T-helper 2 cell treated with Interferon-gamma antibody and Interleukin-4, amounts not matched to agents 100 ng/mL and 5 ng/mL, for 36 hours (primary cell): Measurements from ENCODE around the gene ACP4. TPM values are rescaled to one million over a fixed set of nuclear protein-coding genes. Genes with fewer than 3 reads are reported as not detected.

Experiments used
- intact Hi-C: fragments of 100-400 bp; cut with micrococcal nuclease; formaldehyde crosslinking; loops from one replicate; pipeline ENCODE4 v1.15.1; 2023
- total RNA-seq: library from RNA; stranded (reverse); gene quantifications from 2 replicates; pipeline ENCODE4 v1.2.3, GENCODE V29; 2022

Gene ACP4
- total RNA-seq, 1 donor from 2014 or later: not detected

DNA sequence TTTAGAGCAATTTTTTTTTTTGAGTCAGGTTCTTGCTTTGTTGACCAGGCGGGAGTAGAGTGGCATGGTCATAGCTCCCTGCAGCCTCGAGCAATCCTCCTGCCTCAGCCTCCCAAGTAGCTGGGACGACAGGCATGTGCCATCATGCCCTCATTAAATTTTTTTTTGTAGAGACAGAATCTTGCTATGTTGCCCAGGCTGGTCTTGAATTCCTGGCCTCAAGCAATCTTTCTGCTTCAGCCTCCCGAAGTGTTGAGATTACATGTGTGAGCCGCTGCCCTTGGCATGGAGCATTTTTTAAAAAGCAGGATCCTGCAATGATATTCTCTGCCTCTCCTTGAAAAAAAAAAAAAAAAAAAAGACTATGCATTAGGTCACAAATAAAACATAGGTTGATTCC lies 14.1 kb upstream of the ACP4 start:
- intact Hi-C loops: no loop called here

DNA sequence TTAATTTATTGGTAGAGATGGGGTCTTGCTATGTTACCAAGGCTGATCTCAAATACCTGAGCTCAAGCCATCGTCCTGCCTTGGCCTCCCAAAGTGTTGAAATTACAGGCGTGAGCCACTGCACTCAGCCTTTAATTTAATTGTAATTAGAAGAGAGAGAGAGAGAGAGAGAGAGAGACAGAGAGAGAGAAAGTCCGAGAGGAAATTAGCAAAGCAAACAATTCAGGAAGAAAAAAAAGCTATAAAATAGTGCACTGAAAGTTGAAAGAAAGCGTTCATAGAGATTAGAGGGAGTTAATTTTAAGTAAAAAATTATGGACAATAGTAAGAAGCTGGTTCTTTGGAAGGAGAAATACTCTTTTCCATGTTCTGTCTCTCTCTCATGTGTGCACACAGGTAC lies 13.0 kb upstream of the ACP4 start:
- intact Hi-C loops: no loop called here

DNA sequence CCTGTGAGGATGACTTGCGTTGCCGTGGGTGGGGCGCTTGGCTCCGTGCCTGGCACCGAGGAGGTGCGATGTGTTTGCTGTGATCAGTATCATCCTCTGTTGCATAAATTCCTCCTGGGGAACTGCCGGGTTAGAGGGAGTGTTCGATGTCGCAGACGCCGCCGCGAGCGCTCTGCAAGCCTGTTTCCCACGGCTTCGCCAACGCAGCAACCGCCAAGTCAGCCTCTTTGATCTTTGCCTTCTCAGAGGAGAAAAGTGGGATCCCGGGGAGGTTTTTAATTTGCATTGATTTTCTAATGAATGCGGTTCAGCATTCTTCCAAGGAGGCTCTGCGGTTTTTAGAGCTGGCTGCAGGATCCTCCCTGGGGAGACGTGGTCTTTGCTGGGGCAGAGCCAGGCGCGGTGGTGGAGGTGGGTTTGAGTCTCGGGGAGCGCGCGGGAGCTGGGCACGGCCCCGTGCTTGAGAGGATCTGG lies 12.3 kb upstream of the ACP4 start:
- intact Hi-C loops: no loop called here

DNA sequence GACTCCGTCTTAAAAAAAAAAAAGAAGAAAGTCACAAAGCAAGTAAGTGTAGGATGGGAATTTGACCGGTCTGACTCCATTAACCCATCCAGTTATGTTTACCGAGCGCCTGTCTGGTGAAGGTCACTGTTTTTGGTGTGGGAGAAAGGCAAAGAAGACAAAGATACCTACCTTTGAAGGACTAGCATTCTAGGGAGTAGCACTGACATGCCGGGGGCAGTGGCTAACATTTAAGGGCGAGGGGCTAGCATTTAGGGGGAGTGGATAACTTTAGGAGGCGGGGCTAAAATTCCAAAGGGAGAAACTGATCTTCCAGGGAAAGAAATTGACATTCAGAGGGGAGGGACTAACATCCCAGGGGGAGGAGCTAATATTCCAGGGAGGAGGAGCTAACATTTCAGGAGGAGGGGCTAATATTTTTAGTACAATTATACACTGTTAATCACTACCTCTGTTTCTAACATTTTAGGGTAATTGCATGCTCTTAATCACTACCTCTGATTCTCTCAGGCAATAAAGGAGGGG lies 11.2 kb upstream of the ACP4 start:
- intact Hi-C loops: no loop called here

DNA sequence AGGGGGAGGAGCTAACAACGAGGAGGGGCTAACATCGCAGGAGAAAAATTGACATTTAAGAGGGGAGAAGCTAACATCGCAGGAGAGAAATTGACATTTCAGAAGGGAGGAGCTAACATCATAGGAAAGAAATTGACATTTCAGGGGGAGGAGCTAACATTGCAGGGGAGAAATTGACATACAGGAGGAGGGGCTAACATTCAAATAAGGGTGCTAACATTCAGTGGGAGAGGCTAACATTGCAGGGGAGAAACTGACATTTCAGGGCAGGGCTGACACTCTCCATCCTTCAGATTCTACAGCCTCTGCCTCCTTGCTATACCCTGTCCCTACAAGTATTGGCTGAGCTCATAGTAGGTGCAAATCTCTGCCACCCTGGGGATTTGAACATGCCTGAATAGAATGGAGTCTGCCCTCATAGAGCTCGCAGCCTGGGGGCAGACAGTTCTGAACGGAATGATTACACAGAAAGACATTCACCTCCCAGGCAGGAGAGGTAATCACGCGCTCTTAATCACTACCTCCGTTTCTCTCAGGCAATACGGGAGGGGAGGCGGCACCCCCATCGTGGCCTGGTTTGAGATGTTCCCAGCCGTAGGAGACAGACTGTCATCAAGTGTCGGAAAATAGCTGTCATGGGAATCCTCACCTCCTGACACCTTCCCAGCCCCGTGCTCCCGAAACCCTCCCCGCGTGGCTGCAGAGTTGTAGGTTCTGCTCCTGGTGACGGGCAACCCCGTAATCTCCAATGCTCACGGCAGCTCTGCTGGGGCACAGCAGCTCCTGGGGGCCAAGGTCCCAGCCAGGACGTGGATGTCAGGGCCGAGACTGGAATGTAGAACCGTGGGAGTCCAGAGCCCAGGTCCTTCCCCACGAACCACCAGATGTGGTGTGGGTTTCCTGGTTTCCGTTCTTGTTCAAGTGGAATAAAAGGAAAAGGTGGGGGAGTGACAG lies 10.4 kb upstream of the ACP4 start:
- intact Hi-C loops: loop anchor here (10.0 kb wide), 1 partner anchor 415 kb away; the partner anchor contains the start of gene NAPSA

DNA sequence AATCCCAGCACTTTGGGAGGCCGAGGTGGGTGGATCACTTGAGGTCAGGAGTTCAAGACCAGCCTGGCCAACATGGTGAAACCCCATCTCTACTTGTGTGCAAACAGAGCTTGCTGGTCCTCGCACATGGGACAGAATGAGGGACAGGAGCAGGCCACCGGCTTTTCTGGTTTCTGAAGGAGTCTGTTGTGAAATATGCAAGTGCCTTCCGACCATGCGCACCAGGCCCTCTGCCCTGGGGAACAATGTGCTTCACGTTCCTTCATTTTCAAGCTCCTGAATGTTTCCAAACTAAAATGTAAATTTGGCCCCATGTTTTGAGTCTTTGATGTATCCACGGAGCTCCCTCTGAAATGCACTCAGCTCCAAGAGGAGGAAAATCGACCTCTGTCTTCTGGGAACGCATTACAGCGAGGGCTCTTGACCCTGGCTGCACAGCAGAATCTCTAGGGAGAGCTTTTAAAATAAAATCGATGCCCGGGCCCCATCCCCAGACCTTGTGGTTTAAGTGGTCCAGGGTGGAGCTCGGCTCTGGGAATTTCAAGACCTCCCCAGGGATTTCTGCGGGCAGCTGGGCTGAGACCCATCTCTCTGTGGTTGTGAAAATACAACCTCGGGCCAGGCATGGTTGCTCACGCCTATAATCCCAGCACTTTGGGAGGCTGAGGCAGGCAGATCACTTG lies 9.3 kb upstream of the ACP4 start:
- intact Hi-C loops: loop anchor here (10.0 kb wide), 1 partner anchor 416 kb away; the partner anchor contains the start of gene NAPSA

DNA sequence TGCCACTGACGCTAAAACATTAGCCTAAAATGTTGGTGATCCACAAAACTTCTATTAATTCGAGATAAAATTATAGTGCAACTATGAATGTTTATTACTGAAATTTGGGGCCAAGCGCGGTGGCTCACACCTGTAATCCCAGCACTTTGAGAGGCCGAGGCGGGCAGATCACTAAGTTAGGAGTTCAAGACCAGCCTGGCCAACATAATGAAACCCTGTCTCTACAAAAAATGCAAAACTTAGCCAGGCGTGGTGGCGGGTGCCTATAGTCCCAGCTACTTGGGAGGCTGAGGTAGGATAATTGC lies 6.4 kb upstream of the ACP4 start:
- intact Hi-C loops: loop anchor here (1.0 to 10.0 kb wide), 5 partner anchors 59 to 419 kb away; partner anchors contain the start of gene NAPSA

DNA sequence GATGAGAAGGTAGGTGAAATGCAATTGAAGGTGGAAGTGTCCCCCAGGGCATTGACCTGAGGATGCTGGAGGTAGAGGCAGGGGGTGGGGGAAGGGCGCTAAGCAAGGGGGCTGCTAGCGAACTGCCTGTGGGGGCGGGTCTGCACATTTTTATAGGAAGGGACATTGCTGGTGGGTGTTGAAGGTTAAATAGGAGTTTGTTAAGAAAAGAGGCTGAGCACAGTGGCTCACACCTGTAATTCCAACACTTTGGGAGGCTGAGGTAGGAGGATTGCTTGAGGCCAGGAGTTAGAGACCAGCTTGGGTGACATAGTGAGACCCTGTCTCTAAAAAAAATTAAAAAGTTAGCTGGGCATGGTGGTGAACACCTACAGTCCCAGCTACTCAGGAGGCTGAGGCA lies 5.5 kb upstream of the ACP4 start:
- intact Hi-C loops: loop anchor here (10.0 kb wide), 1 partner anchor 420 kb away; the partner anchor contains the start of gene NAPSA

DNA sequence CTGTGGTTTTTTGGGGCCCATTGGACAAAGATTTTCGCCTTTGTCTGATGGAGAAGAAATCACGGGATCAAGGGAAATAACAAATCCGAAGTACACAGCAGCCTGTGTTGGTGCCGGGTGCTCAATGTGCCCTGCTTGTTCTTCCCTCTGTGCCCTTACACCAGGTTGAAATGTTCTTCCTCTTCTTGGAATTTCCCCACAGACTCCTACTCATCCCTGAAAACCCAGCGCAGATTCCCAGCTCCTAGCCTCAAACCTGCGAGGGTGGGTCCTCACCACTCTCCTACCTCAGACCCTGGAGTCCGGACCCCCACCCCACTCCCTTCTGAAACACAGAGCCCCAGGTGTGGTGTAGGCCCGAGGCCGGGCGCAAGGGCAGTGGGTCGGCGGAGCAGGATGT lies 4.9 kb upstream of the ACP4 start:
- intact Hi-C loops: loop anchor here (10.0 kb wide), 1 partner anchor 421 kb away; the partner anchor contains the start of gene NAPSA

DNA sequence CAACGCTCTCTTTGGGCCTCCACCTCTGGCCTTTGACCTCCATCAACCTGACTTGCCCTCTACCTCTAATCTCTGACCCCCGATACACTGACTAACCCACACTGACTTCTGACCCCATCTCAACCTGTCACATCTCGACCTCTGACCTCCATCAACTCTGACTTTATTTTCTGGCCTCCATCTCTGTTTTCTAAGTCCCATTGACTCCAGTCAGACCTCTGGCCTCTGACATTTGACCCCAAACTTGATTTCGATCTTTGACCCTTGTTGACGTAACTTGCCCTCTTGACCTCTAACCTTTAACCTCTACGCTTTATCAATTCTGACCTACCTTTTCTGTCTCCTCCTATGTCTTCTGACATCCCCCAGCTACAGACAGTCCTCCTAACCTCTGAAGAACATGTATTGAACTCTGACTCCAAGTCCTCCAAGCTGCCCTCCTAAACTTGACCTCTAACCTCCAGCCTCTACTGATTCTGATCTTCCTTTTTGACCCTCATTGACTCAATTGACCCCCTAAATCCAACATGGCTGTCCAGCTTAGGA lies 780 bp downstream of the ACP4 start:
- intact Hi-C loops: no loop called here

DNA sequence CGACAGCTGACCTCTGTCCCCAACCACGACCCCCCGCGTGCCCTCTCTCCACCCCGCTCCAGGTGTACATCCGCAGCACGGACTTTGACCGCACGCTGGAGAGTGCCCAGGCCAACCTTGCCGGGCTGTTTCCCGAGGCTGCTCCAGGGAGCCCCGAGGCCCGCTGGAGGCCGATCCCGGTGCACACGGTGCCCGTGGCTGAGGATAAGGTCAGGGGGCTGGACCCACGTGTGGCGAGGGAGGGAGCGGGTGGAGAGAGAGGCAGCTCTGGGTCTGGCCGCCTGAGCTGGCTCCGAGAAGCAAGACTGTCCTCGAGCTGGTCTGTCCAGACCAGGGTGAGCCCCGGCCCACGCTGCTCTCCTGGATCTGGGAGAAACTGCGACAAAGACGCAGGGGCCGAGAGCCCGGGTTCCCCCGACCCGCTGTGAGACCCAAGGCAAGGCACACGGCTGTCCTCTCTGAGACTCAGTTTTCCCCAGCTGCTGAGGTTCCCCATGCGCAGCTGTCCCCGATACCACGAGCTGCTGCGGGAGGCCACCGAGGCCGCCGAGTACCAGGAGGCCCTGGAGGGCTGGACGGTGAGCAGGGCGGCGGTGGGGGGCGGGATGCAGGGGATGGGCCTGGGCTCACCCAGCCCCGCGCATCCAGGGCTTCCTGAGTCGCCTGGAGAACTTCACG lies 1.5 kb downstream of the ACP4 start:
- intact Hi-C loops: no loop called here

DNA sequence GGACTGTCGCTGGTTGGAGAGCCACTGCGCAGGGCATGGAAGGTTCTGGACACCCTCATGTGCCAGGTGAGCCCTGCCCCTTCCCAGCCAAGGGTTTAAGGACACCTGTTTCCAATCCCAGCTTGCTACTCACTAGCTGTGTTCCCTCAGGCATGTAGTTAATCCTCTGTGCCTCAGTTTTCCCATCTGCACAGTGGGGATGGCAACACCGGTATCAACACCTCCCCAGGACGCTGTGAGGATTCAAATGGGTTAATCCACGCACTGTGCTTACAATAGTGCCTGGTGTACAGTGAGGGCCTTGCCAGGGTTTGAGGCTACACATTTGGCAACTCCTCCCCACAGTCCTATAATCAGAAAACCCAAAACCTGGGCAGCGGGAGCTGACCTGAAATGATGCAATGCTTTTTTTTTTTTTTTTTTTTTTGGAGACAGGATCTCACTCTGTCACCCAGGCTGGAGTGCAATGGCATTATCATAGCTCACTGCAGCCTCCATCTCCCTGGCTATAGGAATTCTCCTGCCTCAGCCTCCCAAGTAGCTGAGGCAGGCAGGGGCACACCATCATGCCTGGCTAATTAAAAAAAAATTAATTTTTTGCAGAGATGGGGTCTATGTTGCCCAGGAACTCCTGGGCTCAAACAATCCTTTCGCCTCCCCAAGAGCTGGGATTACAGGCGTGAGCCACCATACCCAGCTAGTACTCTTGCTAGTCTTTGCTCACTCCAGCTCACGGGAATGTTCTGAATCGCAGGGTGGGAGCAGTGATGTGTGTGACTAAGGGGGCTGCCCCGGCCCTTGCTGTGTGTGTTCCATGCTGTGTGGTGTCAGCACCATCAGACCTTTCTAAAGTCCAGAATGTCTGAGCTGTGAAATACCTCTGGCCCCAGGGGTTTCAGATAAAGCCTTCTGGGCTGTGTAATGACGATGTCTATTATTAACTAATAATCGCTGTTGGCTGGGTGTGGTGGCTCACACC lies 2.3 kb downstream of the ACP4 start:
- intact Hi-C loops: no loop called here

DNA sequence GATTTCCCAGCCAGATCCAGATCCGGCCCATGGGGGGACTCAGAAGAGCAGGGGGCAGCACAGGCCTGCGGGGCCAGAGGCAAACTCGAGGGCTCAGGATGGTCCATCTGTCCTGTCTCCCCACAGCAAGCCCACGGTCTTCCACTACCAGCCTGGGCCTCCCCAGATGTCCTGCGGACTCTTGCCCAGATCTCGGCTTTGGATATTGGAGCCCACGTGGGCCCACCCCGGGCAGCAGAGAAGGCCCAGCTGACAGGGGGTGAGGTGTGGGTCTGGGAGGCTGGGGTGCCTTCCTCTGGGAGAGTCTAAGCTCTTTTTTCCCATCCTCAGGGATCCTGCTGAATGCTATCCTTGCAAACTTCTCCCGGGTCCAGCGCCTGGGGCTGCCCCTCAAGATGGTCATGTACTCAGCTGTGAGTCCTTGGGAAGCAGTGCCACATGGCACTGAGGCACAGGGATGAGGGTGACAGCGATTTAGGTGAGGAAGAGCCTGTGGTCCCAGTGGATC lies 3.4 kb downstream of the ACP4 start:
- intact Hi-C loops: no loop called here

DNA sequence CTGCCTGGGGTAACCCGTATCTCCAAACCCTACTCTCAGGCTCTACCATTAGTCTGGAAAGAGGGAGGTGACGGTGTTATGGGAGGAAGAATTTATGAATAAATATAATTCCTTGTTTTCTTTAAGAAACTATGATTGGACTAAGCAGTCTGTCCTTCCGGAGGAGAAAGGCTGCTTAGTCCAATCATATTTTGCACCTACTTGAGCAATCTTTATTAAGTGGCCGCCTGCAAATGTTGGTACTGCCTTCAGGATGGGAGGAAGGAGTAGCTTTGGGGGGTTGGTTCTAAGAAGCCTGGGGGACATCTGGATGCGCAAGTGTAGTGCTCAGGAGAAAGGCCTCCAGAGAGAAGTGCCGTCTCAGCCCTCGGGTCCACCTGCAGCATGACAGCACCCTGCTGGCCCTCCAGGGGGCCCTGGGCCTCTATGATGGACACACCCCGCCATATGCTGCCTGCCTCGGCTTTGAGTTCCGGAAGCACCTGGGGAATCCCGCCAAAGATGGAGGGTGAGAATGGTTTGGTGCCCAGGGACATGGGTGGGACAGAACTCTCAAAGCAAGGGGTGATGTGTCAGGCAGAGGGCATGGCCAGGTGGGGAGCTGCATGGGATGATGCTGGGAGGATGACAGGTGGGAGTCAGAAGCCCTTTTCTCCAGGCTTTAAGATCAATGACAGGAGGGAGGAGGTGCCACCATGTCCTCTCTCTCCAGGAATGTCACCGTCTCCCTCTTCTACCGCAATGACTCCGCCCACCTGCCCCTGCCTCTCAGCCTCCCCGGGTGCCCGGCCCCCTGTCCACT lies 4.1 kb downstream of the ACP4 start:
- intact Hi-C loops: no loop called here

DNA sequence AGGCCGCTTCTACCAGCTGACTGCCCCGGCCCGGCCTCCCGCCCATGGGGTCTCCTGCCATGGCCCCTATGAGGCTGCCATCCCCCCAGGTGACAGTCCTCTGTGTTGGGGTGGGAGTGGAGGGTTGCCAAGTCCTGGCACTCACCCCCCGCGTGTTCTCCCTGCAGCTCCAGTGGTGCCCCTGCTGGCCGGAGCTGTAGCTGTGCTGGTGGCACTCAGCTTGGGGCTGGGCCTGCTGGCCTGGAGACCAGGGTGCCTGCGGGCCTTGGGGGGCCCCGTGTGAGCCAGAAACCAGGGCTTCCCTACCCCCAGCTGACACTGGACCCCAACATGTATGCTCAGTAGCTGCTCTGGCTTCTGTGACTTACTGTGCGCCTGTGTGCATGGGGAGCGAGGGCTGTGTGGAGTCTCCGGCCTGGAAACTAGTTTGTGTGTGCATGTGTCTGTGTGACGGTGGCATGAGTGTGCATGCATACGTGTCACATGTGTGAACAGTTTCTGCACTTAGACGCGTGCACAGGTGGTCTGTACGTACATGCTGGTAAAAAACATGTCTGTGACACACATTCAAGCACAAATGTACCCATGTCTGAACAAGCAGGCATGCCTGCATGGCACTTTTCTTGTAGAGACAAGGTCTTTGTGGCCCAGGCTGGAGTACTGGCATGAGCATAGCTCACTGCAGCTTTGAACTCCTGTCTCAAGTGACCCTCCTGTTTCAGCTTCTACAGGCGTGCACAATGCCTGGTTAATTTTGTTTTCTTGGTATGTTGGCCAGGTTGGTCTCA lies 4.9 kb downstream of the ACP4 start:
- intact Hi-C loops: no loop called here

DNA sequence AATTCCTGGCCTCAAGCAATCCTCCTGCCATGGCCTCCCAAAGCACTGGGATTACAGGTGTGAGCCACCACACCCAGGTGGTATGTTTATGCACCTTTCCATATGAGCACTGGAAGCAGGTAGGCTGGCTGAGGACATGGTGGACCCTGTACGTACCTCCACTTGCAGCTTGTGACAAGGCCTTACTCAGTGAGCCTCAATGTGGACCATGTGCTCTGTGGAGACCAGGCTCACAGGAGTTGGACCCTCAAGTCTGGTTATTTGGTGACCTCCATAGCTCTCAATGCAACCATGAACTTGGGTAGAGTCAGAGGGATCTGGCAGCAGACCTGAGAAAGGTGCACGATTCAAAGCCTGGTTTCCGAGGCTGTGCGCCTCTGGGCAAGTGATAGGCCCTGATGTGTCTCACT lies 5.5 kb downstream of the ACP4 start:
- intact Hi-C loops: no loop called here

DNA sequence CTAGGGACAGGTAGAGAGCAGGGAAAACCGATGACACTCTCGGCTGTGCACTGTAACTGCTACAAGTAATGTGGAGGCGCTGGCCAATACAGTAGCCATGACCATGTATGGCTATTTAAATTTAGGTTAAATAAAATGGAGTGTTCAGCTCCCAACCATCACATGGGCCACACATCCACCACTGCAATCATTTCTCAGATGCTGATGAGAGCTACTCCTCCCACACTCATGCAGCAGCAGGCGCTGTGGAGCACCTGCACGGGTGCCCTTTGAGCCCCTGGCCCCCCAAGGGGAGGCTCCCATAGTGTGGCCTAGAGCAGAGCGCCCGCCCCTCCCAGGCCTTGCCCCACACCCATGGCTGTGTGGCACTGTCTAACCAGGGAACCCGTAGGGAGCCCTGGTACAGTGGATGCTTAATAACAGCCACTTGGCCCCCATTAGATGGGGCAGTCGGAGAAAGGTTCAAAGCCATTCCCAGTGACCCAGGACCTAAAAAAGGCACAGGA lies 6.0 kb downstream of the ACP4 start:
- intact Hi-C loops: no loop called here
